Measurements from ENCODE around the gene FLYWCH1.

The FLYWCH1 gene

GRCh38 chr16:2970563-2970962 is 58.8 kb downstream of the FLYWCH1 start:
- DNase-seq: no peak

DNA sequence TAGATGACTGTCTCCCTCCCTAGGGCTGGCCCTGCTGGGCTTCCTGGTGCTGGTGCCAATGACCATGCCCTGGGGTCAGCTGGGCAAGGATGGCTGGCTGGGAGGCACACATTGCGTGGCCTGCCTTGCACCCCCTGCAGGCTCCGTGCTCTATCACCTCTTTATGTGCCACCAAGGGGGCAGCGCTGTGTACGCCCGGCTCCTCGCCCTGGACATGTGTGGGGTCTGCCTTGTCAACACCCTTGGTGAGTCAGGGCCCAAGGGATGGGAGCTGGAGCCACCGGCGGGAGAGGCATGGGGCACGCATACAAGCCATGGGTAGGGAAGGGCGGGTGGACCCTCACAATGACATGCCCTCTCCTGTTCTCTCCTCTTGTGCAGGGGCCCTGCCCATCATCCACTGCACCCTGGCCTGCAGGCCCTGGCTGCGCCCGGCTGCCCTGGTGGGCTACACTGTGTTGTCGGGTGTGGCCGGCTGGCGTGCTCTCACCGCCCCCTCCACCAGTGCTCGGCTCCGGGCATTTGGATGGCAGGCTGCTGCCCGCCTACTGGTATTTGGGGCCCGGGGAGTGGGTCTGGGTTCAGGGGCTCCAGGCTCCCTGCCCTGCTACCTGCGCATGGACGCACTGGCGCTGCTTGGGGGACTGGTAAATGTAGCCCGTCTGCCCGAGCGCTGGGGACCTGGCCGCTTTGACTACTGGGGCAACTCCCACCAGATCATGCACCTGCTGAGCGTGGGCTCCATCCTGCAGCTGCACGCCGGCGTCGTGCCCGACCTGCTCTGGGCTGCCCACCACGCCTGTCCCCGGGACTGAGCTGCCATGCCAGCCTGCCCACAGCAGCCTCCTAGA is 59.6 kb downstream of the FLYWCH1 start:
- DNase-seq: no peak

- DNase-seq: no peak
Observed at GRCh38 chr16:2971985-2972784, 60.5 kb downstream of the FLYWCH1 start.

GRCh38 chr16:2973093-2973492 is 61.4 kb downstream of the FLYWCH1 start:
- no peak for DNase-seq

DNA sequence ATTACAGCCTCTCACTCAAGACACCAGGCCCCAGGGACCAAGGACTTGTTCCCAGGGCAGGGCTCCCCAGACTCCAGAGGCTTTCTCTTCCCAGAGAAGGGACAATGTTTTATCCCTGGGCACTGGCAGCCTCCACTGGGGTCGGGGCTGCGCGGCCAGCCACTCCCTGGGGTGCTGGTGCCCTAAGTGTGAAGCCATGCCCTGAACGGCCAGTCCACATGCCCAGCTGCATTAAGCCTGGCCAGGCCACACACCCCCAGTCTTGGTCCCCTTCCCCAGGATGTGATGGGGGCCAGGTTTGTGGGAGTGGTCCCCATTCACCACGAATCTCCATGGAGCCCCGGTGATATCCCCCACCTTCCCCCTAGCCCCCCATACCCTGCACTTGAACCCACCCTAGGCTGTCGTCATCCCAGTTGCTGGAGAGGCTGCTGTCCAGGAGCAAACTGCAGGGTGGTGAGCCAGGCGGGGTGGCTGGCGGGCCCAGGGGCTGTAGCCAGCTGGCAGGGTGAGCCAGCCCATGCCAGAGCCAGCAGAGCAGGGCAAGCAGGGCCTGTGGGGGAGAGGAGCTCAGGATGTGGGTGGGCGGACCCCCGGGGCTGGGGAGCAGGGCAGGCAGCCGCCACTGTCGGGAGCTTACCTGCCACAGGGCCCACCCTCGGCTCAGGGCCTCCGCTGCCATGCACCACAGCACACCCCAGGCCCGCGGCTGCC is 62.0 kb downstream of the FLYWCH1 start:
- no peak for DNase-seq

DNA sequence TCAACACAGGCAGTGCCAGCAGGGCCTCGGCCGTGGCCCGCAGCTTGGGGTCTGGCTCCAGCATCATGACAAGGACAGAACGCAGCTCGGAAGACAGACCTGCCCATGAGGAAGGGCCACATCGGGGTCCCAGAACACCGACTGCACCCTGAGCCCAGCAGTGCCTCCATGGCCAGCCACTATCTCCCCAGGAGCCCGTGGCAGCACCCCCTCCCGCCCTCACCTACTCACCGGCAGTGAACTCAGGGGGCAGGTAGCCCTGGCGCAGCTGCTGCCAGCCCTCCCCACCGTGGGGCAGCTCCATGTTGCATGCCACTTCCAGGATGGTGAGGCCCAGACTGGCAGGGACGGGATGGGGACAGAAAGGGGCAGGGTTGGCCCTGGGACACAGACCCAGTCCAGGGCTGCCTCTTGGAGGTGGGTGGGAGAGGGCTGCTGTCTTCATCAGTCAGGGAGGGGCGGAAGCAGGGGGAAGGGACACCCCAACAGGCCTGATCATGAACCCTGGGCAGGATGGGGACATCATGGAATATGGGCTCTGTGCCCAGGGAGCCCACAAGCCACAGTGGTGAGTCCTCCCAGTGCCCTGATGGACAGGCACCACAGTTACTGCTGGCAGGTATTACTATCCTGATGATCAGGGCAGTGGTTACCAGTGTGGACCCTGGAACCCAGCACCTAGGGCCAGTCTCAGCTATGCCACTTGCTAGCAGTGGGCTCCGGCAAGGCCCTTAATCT is 62.8 kb downstream of the FLYWCH1 start:
- no peak for DNase-seq

DNA sequence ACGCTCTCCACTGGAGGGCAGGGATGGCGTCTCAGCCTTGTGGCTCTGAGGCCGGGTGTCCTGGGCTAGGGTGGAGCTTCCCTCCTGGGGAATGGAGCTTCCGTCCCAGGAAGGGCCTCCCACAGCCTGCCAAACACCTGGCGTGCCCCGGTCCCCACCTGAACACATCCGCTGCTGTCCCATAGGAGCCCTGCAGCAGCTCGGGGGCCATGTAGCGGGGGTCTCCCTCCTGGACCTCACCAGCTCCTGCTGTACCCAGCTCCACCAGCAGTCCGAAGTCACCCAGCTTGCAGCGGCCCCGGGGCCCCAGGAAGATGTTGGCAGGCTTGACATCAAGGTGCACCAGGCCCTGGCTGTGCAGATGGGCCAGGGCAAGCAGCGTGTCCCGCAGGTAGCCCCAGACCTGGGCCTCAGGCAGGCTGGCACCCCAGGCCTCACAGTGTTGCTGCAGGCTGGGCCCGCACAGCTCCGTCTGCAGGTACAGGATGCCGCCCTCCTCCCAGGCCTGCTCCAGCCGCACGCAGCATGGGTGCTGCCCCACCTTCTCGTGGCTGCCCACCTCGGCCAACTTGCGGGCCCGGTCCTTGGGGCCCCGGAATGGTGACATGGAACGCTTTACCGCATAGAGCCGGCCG is 63.5 kb downstream of the FLYWCH1 start:
- no peak for DNase-seq

DNA sequence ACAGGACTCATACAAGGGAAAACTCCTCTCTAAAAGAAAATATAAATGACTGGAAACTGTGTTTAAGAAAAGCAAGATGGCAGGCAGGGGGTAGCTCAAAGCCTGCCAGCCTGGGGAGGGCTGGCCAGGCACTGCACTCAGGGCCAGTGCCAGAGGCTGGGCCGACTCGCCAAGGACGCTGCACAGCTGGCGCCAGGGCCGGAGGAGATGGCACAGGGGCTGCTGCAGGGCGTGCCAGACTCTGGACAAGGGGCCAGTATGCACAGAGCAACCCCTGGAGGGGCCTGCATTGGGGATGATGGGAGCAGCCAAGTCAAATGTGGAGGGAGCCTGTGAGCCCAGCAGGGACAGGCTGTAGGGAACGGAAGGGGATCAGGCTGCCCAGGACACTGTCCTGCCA is 64.5 kb downstream of the FLYWCH1 start:
- DNase-seq: no peak

GRCh38 chr16:2976673-2977072 is 64.9 kb downstream of the FLYWCH1 start:
- DNase-seq: no peak

- DNase-seq: no peak
Observed at GRCh38 chr16:2977440-2977839, 65.7 kb downstream of the FLYWCH1 start.

- no peak for DNase-seq
Observed at GRCh38 chr16:2979669-2980226, 68.0 kb downstream of the FLYWCH1 start.

DNA sequence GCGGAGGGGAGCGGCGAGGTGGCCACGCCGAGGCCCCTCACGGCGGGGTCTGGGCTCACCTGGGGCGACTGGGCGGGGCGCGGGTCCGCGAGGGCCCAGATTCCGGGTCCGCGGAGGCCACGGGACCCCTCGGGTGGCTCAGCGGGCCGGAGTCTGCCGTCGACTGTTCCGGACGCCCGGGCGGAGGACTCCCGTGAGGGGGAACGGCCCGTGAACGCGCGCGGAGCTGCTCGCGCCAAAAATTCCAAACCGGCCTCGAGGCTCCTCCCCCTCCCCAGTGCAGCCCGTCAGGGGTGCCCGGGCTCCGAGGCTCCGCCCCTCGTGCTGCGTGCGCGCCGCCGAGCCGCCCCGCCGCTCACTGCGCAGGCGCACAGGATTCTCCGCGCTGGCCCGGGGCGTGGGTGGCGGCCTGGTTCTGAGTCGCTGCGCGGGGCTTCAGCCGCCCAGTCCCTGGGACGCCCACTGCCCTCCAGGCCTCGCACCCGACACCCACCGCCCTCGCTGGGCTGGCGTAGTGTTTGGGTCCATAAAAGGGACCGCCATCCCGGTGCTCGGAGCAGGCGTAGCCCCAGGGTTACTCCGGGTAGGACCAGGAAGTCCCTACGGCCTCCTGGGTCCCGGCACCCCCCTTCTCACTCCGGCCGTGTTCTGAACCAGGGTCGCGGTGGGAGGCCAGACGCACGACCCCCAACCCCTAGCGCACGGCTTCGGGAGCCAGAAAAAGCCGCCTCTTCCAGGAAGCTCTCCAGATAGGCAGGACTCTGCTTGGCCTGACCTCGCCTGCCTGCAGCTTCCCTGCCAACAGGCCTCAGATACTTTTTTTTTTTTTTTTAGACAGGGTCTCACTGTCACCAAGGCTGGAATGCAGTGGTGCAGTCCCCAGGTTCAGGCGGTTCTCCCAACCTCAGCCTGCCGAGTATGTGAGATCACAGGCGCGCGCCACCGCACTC is 68.8 kb downstream of the FLYWCH1 start, which contains the start of gene PKMYT1:
TSS of gene PKMYT1 (minus strand) at position 220 of the 950 bp plus-strand sequence. CDS start 789 bp downstream, outside the sequence.
- DNase-seq: peak; percentile 89 to 96 (median 91)

DNA sequence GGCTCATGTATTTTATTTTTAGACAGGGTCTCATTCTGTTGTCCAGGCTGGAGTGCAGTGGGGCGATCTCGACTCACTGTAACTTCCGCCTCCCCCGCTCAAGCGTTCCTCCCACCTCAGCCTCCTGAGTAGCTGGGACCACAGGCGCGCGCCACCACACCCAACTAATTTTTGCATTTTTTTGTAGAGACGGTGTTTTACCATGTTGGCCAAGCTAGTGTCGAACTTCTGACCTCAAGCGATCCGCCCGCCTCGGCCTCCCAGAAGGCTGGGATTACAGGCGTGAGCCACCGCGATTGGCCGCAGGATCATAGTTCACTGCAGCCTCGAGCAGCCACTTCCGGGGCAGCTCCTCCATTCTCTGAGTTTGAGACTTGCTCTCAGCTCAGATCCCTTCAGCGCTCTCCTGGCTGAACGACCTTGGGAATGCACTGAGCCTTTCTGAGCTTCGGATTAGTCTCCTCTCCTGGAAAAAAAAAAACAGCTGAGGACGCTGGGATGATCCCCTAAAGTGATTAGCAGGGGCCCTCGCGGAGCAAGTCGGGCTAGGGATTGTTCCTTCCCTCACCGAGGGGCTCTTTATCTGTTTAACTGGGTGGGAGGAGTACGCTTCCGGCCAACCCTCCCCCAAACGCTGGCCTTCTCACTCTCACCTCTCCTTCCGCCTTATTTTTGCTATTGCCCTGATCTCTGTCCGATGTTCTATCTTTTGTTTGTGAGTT is 69.6 kb downstream of the FLYWCH1 start:
- no peak for DNase-seq

GRCh38 chr16:2981899-2982250 is 70.1 kb downstream of the FLYWCH1 start:
- no peak for DNase-seq

- no peak for DNase-seq
Observed at GRCh38 chr16:2982402-2982801, 70.7 kb downstream of the FLYWCH1 start.

DNA sequence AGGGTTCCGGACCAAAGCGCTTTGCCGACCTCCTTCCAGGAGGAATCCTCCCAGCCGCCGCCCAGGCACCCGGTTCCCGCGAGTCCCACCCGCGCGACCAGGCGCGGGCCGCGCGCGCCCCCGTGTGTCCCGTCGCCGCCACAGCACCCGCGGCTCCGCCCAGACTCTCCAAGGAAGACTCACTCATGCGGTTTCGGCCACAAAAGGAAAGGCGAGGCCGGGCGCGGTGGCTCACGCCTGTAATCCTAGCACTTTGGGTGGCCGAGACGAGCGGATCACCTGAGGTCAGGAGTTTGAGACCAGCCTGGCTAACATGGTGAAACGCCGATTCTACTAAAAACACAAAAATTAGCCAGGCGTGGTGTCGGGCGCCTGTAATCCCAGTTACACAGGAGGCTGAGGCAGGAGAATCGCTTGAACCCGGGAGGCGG is 72.0 kb downstream of the FLYWCH1 start:
- DNase-seq: peak; percentile 39 to 62 (median 51)

DNA sequence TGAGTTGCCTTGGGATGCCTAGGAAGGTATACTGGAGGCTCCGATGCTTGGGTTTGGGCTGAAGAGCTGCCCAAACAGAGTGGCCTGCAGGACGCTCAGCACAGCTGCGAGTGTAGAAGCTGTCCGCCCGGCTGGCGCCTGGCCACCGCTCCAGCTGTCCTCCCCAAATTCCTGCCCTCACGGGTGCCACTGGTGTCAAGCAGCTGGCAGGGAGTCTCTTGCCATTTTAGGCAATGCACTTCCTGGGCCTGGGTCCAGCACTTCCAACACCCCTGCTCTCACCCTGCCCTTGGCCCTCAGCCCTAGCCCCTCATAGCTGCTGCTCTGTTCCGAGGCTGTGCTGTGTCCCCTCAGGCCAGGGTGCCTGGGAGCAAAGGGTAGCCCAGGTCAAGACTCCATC is 73.7 kb downstream of the FLYWCH1 start:
- DNase-seq: no peak

DNA sequence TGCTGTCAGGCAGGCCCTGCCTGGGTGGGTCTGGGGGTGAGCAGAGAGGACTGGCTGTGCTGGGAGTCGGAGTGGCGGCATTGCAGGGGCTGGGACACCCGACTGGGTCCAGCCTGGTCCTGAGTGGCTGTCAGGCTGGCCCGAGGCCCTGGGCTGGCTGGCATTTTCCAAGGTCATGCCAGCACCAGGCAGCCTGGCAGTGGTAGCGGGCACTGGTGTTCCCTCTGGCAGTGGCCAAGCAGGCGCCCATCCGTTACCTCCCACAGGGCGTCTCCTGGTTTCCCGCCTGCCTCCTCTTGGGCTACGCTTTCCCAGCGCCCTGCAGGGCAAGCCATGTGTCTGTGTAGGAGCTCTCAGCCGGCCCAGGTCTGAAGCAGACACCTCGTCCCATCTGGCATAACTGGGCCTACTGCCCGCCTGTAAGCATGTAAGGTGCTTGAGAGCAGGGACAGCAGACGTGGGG is 74.2 kb downstream of the FLYWCH1 start:
- no peak for DNase-seq

DNA sequence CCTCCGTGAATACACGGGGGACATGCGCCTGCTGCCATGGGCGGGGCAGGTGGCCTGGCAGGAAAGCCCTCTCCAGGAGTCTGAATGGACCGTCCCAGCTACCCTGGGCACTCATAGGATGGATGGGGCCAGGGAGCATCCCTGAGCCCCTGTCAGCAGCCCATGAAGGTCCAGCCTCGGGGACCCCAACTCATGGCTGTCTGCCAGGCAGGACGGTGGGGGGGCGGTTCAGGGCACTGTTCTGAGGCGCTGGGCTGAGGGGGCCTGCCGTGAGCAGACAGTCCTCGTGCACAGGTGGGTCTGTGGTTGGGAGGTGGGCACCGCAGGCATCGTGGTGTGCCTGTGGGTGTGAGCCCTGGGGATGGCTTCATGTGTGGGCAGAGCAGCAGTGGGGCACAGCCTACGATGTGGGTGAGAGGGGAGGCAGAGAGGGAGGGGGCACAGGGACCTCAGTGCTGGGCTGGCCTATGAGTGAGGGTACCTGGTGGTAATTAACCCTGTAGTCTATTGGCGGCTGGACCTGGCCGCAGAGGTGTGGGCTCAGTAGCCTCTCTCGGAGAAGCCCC is 75.0 kb downstream of the FLYWCH1 start:
- no peak for DNase-seq
